Measurements from ENCODE around the gene TASP1.

DNA sequence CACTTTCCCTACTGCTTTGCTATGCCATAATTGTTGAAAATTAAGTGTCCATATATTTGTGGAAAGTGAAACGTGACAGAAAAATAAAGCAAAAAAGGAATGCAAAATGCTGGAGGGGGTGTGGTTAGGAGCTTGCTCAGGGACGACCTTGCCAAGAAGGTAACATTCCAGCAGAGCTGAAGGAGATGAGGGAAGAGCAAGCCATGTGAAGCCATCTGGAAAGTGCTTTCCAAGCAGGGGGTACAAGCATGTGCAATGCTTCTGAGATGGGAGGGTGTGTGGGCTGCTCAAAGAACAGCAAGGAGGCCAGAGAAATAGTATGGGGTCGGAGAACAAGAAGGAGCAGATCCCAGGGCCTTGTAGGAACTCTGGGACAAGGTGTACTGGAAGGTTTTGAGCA is 255.9 kb downstream of the TASP1 start:
- TF ChIP-seq POLR2AphosphoS5 (IDR thresholded peaks at IDR 0.05) (no peak), EP300 (IDR thresholded peaks at IDR 0.05) (no peak), CTCF (IDR thresholded peaks at IDR 0.05) (no peak)
